MM.1S (cell line): Measurements from ENCODE around the gene AMIGO3.

Source experiments
- EZH2 ChIP-seq: fragments of 300-600 bp; sonication (generic); optimal IDR thresholded peaks from 2 replicates; pipeline ENCODE3; 2017; ENCODE audit warnings: low read depth, mild to moderate bottlenecking, antibody characterized with exemption, low read length, mixed read lengths
- EZH2phosphoT487 ChIP-seq: fragments of 300-600 bp; sonication (generic); IDR thresholded peaks from 2 replicates; pipeline ENCODE4 v1.6.1; 2018; ENCODE audit warnings: antibody characterized with exemption, low read length
- TF ChIP-seq, protein P1 (sequence below): fragments of 300-600 bp; sonication (generic); IDR thresholded peaks from 2 replicates; pipeline ENCODE4 v1.5.1; 2016; ENCODE audit warnings: antibody characterized with exemption, low read length, mixed read lengths

GRCh38 chr3:49700453-49701128 lies 18.9 kb downstream of the AMIGO3 start:
- TF ChIP-seq, protein P1, sequence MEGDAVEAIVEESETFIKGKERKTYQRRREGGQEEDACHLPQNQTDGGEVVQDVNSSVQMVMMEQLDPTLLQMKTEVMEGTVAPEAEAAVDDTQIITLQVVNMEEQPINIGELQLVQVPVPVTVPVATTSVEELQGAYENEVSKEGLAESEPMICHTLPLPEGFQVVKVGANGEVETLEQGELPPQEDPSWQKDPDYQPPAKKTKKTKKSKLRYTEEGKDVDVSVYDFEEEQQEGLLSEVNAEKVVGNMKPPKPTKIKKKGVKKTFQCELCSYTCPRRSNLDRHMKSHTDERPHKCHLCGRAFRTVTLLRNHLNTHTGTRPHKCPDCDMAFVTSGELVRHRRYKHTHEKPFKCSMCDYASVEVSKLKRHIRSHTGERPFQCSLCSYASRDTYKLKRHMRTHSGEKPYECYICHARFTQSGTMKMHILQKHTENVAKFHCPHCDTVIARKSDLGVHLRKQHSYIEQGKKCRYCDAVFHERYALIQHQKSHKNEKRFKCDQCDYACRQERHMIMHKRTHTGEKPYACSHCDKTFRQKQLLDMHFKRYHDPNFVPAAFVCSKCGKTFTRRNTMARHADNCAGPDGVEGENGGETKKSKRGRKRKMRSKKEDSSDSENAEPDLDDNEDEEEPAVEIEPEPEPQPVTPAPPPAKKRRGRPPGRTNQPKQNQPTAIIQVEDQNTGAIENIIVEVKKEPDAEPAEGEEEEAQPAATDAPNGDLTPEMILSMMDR, result 0 out of 2 replicates have a peak, but pooled peaks have one; percentile 9
- TF ChIP-seq EZH2phosphoT487, result no peak
- no peak for TF ChIP-seq EZH2
